ENCODE data around the gene ZCCHC13. TPM values are rescaled to one million over a fixed set of nuclear protein-coding genes. Genes with fewer than 3 reads are reported as not detected.
"Not testable (repeated sequence)": the region's sequence is repeated elsewhere in the genome, so short reads cannot be mapped to it uniquely, and the experiment has no call there.

ZCCHC13 gene
- total RNA-seq (2014; rRNA removed): not detected in 2 replicates
- Bru-seq, nascent RNA: not detected
- BruChase-seq, experiment 1, labeled RNA remaining after a 6-hour chase: not detected
- BruChase-seq, experiment 2, labeled RNA remaining after a 2-hour chase: not detected
- long read RNA-seq: 0 reads

DNA sequence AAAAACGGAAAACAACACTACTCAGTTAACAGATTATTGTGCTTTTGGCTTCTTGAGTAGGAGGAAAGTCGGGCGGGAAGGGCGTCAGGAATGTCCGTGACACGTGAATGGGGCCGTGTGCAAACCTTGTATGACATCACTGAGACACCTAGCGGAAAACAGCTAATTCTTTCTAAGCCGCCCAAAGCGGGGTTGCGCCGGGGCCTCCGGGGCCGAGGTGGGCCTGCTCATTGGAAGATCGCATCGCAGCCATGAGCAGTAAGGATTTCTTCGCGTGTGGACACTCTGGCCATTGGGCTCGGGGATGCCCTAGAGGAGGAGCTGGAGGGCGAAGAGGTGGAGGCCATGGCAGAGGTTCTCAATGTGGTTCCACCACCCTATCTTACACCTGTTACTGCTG, at the start of gene ZCCHC13:
Gene ZCCHC13, plus strand, starts transcription at position 165 of the 400 bp plus-strand sequence. Its CDS starts 87 bp downstream, at position 252.
- H3K27ac ChIP-seq (ENCODE audit: low read length): no peak within 1 kb of the TSS
- no peak within 1 kb of the TSS for H3K4me3 ChIP-seq (ENCODE audit: low read length)
- H3K36me3 ChIP-seq (ENCODE audit: low read depth, low read length): no peaks in the 10 kb centered on the region
- no peak within 1 kb of the TSS for H2AFZ ChIP-seq (ENCODE audit: low read length)
- no peak within 1 kb of the TSS for H3K9ac ChIP-seq (ENCODE audit: low read length)
- no peaks in the 10 kb centered on the region for H3K79me2 ChIP-seq (ENCODE audit: low read length)
- H3K4me2 ChIP-seq (ENCODE audit: low read length): no peak within 1 kb of the TSS
- no peaks in the 10 kb centered on the region for H3K9me3 ChIP-seq (ENCODE audit: low read length)
- no TSS peak for BruUV-seq (replicated peaks)
- POLR2A ChIA-PET (ENCODE audit: unreplicated experiment): no interaction called here
- H3F3A ChIP-seq (ENCODE audit: low read length, unreplicated experiment): no peaks in the 10 kb centered on the region
- no peak for ATAC-seq
- no peaks in the 10 kb centered on the region for H3K4me1 ChIP-seq (ENCODE audit: insufficient read depth, low read length)
- CTCF ChIA-PET: no interaction called here
- intact Hi-C loops (cut with micrococcal nuclease): no loop called here
- no peaks in the 10 kb centered on the region for H3K9me2 ChIP-seq (replicated peaks; ENCODE audit: low read length)
- TF ChIP-seq, protein P1, sequence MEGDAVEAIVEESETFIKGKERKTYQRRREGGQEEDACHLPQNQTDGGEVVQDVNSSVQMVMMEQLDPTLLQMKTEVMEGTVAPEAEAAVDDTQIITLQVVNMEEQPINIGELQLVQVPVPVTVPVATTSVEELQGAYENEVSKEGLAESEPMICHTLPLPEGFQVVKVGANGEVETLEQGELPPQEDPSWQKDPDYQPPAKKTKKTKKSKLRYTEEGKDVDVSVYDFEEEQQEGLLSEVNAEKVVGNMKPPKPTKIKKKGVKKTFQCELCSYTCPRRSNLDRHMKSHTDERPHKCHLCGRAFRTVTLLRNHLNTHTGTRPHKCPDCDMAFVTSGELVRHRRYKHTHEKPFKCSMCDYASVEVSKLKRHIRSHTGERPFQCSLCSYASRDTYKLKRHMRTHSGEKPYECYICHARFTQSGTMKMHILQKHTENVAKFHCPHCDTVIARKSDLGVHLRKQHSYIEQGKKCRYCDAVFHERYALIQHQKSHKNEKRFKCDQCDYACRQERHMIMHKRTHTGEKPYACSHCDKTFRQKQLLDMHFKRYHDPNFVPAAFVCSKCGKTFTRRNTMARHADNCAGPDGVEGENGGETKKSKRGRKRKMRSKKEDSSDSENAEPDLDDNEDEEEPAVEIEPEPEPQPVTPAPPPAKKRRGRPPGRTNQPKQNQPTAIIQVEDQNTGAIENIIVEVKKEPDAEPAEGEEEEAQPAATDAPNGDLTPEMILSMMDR (conservative IDR thresholded peaks at IDR 0.05; ENCODE audit: low read depth, low read length): no peak
- TF ChIP-seq EZH2phosphoT487 (IDR thresholded peaks at IDR 0.05; ENCODE audit: borderline replicate concordance, low read length) (no peak), EZH2 (IDR thresholded peaks at IDR 0.05; ENCODE audit: low read length, unreplicated experiment) (no peak)
- DNase-seq: no peak
- H3K27me3 ChIP-seq (ENCODE audit: low read length): no peaks in the 10 kb centered on the region
- H4K20me1 ChIP-seq (ENCODE audit: low read length): no peaks in the 10 kb centered on the region

DNA sequence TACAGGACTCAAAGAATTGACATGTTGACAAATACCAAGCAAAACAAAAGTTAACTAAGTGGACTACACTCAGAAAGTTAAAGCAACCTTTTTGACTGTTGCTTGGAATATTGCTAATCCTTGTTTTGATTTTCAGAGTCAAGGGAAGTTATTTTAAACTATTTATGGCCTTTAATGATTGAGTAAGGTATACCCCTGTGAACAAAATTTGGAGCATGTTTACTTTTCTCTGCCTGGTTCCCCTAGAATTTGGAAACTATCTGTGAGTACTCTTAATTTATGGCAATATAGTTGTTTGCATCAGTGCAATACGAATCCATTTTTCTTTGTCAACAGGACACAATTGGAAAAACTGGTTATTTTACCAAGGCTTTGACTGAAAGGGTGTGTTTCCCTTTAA, 45.9 kb upstream of the ZCCHC13 start:
- H3K4me2 ChIP-seq (ENCODE audit: low read length); H3K27ac ChIP-seq (ENCODE audit: low read length); H3K79me2 ChIP-seq (ENCODE audit: low read length); POLR2A ChIA-PET (ENCODE audit: unreplicated experiment); ATAC-seq; CTCF ChIA-PET; H3K9me2 ChIP-seq (replicated peaks; ENCODE audit: low read length); H3F3A ChIP-seq (ENCODE audit: low read length, unreplicated experiment); H2AFZ ChIP-seq (ENCODE audit: low read length); H4K20me1 ChIP-seq (ENCODE audit: low read length); BruUV-seq (replicated peaks); H3K4me3 ChIP-seq (ENCODE audit: low read length); H3K9ac ChIP-seq (ENCODE audit: low read length); H3K27me3 ChIP-seq (ENCODE audit: low read length); DNase-seq; intact Hi-C loops (cut with micrococcal nuclease); H3K9me3 ChIP-seq (ENCODE audit: low read length): not testable (repeated sequence)
- H3K4me1 ChIP-seq (ENCODE audit: insufficient read depth, low read length): peaks cover 13% of the 10 kb centered on the region
- H3K36me3 ChIP-seq (ENCODE audit: low read depth, low read length): peaks cover 32% of the 10 kb centered on the region

DNA sequence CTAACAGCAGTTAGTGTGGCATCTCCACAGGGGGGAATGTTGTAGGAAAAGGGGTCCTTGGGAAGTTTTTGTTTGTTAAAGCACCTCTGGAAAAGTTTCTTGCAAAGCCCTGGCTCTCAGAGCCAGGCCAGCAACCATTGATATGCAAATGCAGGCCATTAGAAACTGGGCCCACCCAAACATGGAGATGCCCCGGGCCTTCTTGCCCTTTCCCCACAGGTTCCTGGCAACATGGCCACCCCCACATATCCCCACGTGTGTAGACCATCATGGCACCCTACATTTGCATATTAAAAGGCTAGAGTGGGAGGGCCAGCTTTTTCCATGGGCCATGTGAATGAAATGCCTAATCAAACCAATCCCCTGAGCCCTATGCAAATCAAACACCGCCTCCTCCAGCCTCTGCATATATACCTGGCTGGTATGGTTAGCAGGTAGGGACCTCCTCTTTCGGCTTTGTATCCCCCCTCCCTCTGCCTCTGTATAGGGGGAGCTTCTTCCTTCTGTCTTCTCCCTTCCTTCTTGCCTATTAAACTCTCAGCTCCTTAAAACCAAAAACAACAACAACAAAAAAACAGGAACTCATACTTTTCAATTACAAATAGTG, 44.0 kb upstream of the ZCCHC13 start:
- no peak for DNase-seq
- intact Hi-C loops (cut with micrococcal nuclease): no loop called here
- H3K9ac ChIP-seq (ENCODE audit: low read length): no peak overlapping the region
- H4K20me1 ChIP-seq (ENCODE audit: low read length): 0 out of 2 replicates have a peak, but pooled peaks cover 8% of the 10 kb centered on the region
- no peak overlapping the region for H2AFZ ChIP-seq (ENCODE audit: low read length)
- peaks cover 36% of the 10 kb centered on the region for H3K36me3 ChIP-seq (ENCODE audit: low read depth, low read length)
- H3F3A ChIP-seq (ENCODE audit: low read length, unreplicated experiment): peaks cover 3% of the 10 kb centered on the region
- BruUV-seq (replicated peaks): no TSS peak
- CTCF ChIA-PET: no interaction called here
- POLR2A ChIA-PET (ENCODE audit: unreplicated experiment): no interaction called here
- no peak overlapping the region for H3K4me2 ChIP-seq (ENCODE audit: low read length)
- H3K9me2 ChIP-seq (replicated peaks; ENCODE audit: low read length): no peaks in the 10 kb centered on the region
- TF ChIP-seq, protein P1 (conservative IDR thresholded peaks at IDR 0.05; ENCODE audit: low read depth, low read length): no peak
- TF ChIP-seq EZH2 (IDR thresholded peaks at IDR 0.05; ENCODE audit: low read length, unreplicated experiment) (no peak), EZH2phosphoT487 (IDR thresholded peaks at IDR 0.05; ENCODE audit: borderline replicate concordance, low read length) (no peak)
- ATAC-seq: no peak
- no peaks in the 10 kb centered on the region for H3K9me3 ChIP-seq (ENCODE audit: low read length)
- H3K27ac ChIP-seq (ENCODE audit: low read length): no peak overlapping the region
- peaks cover 21% of the 10 kb centered on the region for H3K4me1 ChIP-seq (ENCODE audit: insufficient read depth, low read length)
- H3K4me3 ChIP-seq (ENCODE audit: low read length): no peak overlapping the region
- no peaks in the 10 kb centered on the region for H3K27me3 ChIP-seq (ENCODE audit: low read length)
- 0 out of 2 replicates have a peak, but pooled peaks cover 4% of the 10 kb centered on the region for H3K79me2 ChIP-seq (ENCODE audit: low read length)

Measured in PC-3 (cell line).